Loucy (cell line): ENCODE data around the gene SNCG.

Experiments
- H2AFZ ChIP-seq: fragments of 200-600 bp; sonication (generic); 2 replicates; pipeline ENCODE4 v1.6.0; 2016; ENCODE audit warnings: antibody characterized with exemption, mild to moderate bottlenecking, low read length, moderate library complexity
- H3F3A ChIP-seq: fragments of 200-600 bp; 2 replicates; pipeline ENCODE4 v1.6.0; 2016; ENCODE audit warnings: antibody characterized with exemption, low read depth, mild to moderate bottlenecking
- H3K27me3 ChIP-seq: fragments of 200-600 bp; sonication (generic); 2 replicates; pipeline ENCODE4 v1.6.1; 2014; ENCODE audit warnings: low read length, mild to moderate bottlenecking; ENCODE audit not compliant: insufficient read depth, poor library complexity, severe bottlenecking
- H3K36me3 ChIP-seq: fragments of 200-600 bp; sonication (generic); 2 replicates; pipeline ENCODE4 v1.6.1; 2016; ENCODE audit warnings: low read length; ENCODE audit not compliant: insufficient read depth
- H3K4me1 ChIP-seq: fragments of 200-600 bp; sonication (generic); 2 replicates; pipeline ENCODE4 v1.5.1; 2014; ENCODE audit warnings: low read length, mild to moderate bottlenecking; ENCODE audit not compliant: insufficient read depth, poor library complexity, severe bottlenecking
- H3K4me2 ChIP-seq: fragments of 200-600 bp; sonication (generic); 2 replicates; pipeline ENCODE4 v1.6.0; 2014; ENCODE audit warnings: antibody characterized with exemption, low read length, low read depth, mild to moderate bottlenecking; ENCODE audit not compliant: poor library complexity, severe bottlenecking
- H3K4me3 ChIP-seq: fragments of 200-600 bp; sonication (generic); 2 replicates; pipeline ENCODE4 v1.5.1; 2014; ENCODE audit warnings: low read length, mild to moderate bottlenecking, mixed read lengths; ENCODE audit not compliant: poor library complexity, severe bottlenecking
- H3K79me2 ChIP-seq: fragments of 200-600 bp; sonication (generic); 2 replicates; pipeline ENCODE4 v1.6.1; 2014; ENCODE audit warnings: low read length; ENCODE audit not compliant: insufficient read depth
- H3K9ac ChIP-seq: fragments of 200-600 bp; sonication (generic); 2 replicates; pipeline ENCODE4 v1.6.0; 2014; ENCODE audit warnings: mild to moderate bottlenecking, low read depth, low read length, moderate library complexity; ENCODE audit not compliant: poor library complexity, severe bottlenecking
- H3K9me2 ChIP-seq: fragments of 200-600 bp; sonication (generic); replicated peaks from 2 replicates; pipeline ENCODE4 v1.6.1; 2016; ENCODE audit warnings: low read depth, low read length, mixed read lengths
- H3K9me3 ChIP-seq: fragments of 200-600 bp; sonication (generic); 2 replicates; pipeline ENCODE4 v1.6.1; 2014; ENCODE audit warnings: mild to moderate bottlenecking, antibody characterized with exemption, low read length, low read depth; ENCODE audit not compliant: insufficient read depth
- H4K20me1 ChIP-seq: fragments of 200-600 bp; sonication (generic); 2 replicates; pipeline ENCODE4 v1.6.0; 2014; ENCODE audit warnings: antibody characterized with exemption, low read length, mild to moderate bottlenecking; ENCODE audit not compliant: insufficient read depth, poor library complexity, severe bottlenecking
- CTCF ChIP-seq: fragments of 200-600 bp; sonication (generic); conservative IDR thresholded peaks from 2 replicates; pipeline ENCODE4 v1.5.1; 2014; ENCODE audit warnings: mild to moderate bottlenecking, antibody characterized with exemption, low read length
- EZH2phosphoT487 ChIP-seq: fragments of 200-600 bp; IDR thresholded peaks from 2 replicates; pipeline ENCODE4 v1.6.1; 2018; ENCODE audit warnings: antibody characterized with exemption, mild to moderate bottlenecking, moderate library complexity, borderline replicate concordance

Gene SNCG

GRCh38 chr10:86941426-86941825 lies 17.0 kb upstream of the SNCG start:
- Histone ChIP-seq H4K20me1 (no peaks in the 10 kb centered on the region), H3K4me2 (no peak overlapping the region), H3K27me3 (no peaks in the 10 kb centered on the region), H3F3A (no peaks in the 10 kb centered on the region), H3K9ac (no peak overlapping the region), H3K4me3 (no peak overlapping the region), H2AFZ (no peak overlapping the region), H3K79me2 (no peaks in the 10 kb centered on the region), H3K9me2 (no peaks in the 10 kb centered on the region), H3K9me3 (no peaks in the 10 kb centered on the region), H3K36me3 (no peaks in the 10 kb centered on the region), H3K4me1 (peaks cover 2% of the 10 kb centered on the region)
- TF ChIP-seq EZH2phosphoT487 (no peak), CTCF (no peak)

GRCh38 chr10:86941991-86942421 lies 16.4 kb upstream of the SNCG start:
- Histone ChIP-seq H3K9me3 (no peaks in the 10 kb centered on the region), H3K27me3 (no peaks in the 10 kb centered on the region), H3K36me3 (no peaks in the 10 kb centered on the region), H3K9ac (no peak overlapping the region), H2AFZ (no peak overlapping the region), H3K4me1 (peaks cover 2% of the 10 kb centered on the region), H3K79me2 (no peaks in the 10 kb centered on the region), H4K20me1 (no peaks in the 10 kb centered on the region), H3K4me2 (no peak overlapping the region), H3F3A (no peaks in the 10 kb centered on the region), H3K4me3 (no peak overlapping the region), H3K9me2 (no peaks in the 10 kb centered on the region)
- no peak for TF ChIP-seq CTCF
- TF ChIP-seq EZH2phosphoT487: no peak

GRCh38 chr10:86942441-86943315 lies 15.7 kb upstream of the SNCG start:
- Histone ChIP-seq H3K4me2 (no peak overlapping the region), H3K9ac (no peak overlapping the region), H3K4me3 (no peak overlapping the region), H3F3A (no peaks in the 10 kb centered on the region), H3K36me3 (no peaks in the 10 kb centered on the region), H3K79me2 (no peaks in the 10 kb centered on the region), H4K20me1 (no peaks in the 10 kb centered on the region), H3K9me2 (no peaks in the 10 kb centered on the region), H3K9me3 (no peaks in the 10 kb centered on the region), H2AFZ (no peak overlapping the region), H3K4me1 (peaks cover 2% of the 10 kb centered on the region), H3K27me3 (no peaks in the 10 kb centered on the region)
- TF ChIP-seq CTCF (no peak), EZH2phosphoT487 (no peak)
